Stimulated activated CD4-positive, alpha-beta T cell treated with anti-CD3 and anti-CD28 coated beads, Interleukin-1b, Interleukin-23, amount 100 ng/mL, for 24 hours (primary cell): Measurements from ENCODE around the gene CCDC93.

Source experiments
- DNase-seq, 4 experiments: peaks; one replicate each; pipeline ENCODE4 v3.0.0-alpha.2; 2020; ENCODE audit warnings: low read depth in 4 of 4, low spot score in 1 of 4

Gene CCDC93

DNA sequence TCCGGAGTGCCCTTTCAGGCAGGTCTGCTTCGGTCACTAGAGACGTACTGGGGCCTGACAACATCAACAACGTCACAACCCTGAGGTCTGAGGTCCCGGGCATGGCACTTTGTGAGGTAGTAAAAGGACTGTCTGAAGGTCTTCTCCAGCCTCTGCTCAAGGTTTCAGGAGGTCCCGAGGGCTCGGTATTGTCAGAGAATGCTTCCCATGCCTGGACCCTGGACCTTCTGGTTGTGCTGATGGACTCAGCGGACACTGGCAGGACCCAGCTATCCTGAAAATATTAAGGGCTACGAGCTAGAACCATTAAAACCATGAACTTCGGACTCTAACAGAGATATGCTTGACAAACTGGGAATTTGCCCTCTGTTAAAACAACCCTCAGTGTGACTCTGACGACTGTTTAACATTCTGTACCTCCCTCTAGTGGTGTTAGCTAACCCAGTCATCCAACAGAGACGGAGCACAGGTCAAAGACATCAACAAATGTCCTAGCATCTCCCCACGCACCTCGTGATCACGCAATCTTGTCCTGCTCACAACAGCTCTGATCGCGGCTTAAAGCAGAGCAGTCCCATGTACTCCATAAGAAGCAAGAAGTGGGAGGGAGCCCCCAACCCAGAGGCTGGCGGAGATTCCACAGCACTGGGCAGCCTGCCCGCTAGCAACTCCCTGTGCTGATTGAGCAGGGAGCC, 96.5 kb downstream of the CCDC93 start:
- DNase-seq, result no peak

DNA sequence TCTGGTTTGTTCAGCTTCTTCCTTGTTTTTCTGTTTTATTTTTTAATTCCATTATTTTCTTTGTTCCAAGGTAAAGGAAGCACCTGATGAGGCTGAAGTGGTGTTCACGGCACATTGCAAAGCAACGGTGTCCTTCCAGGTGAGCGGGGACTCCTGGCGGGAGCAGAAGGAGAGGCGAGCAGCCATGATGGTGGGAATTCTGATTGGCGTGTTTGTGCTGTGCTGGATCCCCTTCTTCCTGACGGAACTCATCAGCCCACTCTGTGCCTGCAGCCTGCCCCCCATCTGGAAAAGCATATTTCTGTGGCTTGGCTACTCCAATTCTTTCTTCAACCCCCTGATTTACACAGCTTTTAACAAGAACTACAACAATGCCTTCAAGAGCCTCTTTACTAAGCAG, 110.9 kb downstream of the CCDC93 start:
- DNase-seq, result no peak

DNA sequence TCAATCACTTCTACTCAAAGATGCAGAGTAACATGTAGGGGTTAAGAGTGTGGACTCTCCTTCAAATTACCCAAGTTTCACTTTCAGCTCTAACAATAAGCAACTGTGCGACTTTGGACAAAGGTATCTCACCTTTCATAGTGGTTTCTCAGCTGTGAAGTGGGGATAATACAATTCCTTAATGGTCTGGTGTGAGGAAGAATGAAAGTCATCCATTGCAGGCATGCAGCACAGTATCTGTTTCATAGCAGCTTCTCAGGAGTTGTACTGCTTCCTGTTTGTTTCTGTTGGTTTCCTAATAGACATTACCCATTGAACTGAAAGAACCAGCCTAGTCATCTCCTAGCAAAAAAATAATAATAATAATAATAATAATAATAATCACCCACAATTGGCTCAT, 125.0 kb downstream of the CCDC93 start:
- no peak for DNase-seq

DNA sequence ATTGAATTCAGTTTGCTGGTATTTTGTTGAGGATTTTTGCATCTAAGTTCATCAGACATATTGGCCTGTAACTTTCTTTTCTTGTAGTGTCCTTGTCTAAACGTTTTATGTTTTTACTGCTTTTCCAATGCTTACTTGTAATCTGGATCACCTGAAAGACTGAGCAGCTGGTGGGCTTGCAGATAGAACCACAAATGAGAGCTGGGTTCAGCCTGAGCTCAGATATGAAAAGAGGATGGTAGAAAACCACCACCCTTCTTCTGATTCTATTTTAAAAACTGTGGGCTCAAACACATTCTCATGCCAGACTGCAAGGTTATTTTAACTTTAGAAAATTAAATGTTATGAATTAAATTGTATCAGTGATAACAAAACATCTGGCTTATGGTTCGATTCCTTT, 128.6 kb downstream of the CCDC93 start:
- DNase-seq, result no peak

DNA sequence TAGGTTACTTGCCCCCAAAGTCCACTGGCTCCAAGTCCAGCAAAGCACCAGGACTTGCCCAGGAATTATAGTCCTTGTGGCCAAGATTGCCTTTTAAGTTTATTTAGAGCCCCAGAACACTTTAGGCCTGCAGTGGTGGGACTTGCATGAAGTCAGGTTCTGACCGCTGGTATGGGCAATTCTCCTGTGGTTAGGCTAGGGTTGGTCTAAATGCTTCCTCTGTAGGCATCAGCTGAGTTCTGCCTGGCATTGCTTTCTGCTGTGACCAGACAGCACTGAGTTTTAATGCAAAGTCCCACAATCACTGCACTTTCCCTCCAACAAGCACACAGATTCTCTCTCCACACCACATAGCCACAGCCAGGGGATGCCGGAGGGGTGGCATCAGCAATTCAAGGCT, 134.9 kb downstream of the CCDC93 start:
- no peak for DNase-seq

DNA sequence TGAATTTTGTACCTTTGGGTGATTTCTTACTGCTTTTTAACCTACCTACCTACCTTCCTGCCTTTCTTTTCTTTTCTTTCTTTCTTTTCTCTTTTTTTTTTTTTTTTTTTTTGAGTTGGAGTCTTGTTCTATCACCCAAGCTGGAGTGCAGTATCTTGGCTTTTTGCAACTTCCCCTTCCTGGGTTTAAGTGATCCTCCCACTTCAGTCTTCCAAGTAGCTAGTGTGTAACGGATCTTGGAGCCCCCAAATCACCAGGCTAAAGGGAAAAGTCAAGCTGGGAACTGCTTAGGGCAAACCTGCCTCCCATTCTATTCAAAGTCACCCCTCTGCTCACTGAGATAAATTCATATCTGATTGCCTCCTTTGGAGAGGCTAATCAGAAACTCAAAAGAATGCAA, 138.1 kb downstream of the CCDC93 start:
- no peak for DNase-seq
